ENCODE measurements around the gene PLEKHA7. TPM values are rescaled to one million over a fixed set of nuclear protein-coding genes. Genes with fewer than 3 reads are reported as not detected.

Gene PLEKHA7
- total and polyA plus RNA-seq, 2 of the 8 experiments (the other 6 are each of a cell fraction or from before 2014, with no cell fraction given): 11.4 to 25.6 TPM

DNA sequence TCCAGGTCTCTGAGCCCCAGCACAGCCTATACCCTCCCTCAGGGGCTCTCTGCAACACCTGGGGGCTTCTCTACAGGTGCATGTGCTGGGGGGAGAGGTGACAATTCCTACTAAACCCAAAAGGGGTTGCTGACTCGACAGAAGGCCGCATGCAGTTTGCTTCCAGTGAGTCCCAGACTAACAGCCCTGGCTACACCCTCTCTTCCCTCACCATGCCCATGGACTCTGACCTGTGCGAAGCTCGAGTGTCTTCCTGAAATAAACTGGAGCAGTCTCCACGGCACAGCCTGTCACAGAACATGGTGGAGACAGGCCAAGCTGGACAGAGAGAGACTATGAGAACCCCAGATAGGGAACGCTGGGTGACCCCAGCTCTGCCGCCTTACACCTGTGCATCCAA is 16.6 kb downstream of the PLEKHA7 start:
- FAIRE-seq: no peak

More for the DNA sequence above, 16.6 kb downstream of the PLEKHA7 start:
- ChIA-PET POLR2A (ENCODE audit: partially characterized antibody) (interaction anchor here (0.7 to 0.9 kb wide), 2 partner anchors 14 to 187 kb away, joined by 3 read pairs; no protein-coding TSS in a partner anchor), CTCF (ENCODE audit: partially characterized antibody) (interaction anchor here (0.7 to 1.2 kb wide), 4 partner anchors 11 to 65 kb away, joined by 3 to 6 read pairs (median 4); no protein-coding TSS in a partner anchor)
- Histone ChIP-seq H4K5ac (ENCODE audit: insufficient read length, low read depth, low read length) (no peak overlapping the region), H2BK5ac (ENCODE audit: low read depth, low read length) (no peak overlapping the region), H3K36me3 (ENCODE audit: control insufficient read depth in 2 of 4, insufficient read depth in 4 of 4, low read length in 3 of 4) (no peaks in the 10 kb centered on the region), H2BK120ac (replicated peaks; ENCODE audit: low read depth, low read length) (no peak overlapping the region), H2AFZ (ENCODE audit: low read length) (no peak overlapping the region), H3K79me2 (ENCODE audit: control insufficient read depth in 1 of 2, insufficient read depth in 2 of 2, low read length in 2 of 2) (peaks cover 3 to 36% of the 10 kb centered on the region in 2 experiments; a peak in 3 of 4 replicates), H3K27me3 (replicated peaks in 1 of 4; ENCODE audit: control insufficient read depth in 3 of 4, extremely low read depth in 1 of 4, insufficient read depth in 3 of 4, low read length in 3 of 4) (no peaks in the 10 kb centered on the region), H4K20me1 (replicated peaks in 1 of 2; ENCODE audit: control insufficient read depth in 1 of 2, insufficient read depth in 2 of 2, low read length in 2 of 2) (peaks cover 6 to 18% of the 10 kb centered on the region in 2 experiments), H3K4me1 (replicated peaks in 1 of 4; ENCODE audit: control insufficient read depth in 3 of 4, insufficient read depth in 4 of 4, low read length in 3 of 4) (no peaks in the 10 kb centered on the region; a peak in 1 of 7 replicates), H2BK15ac (ENCODE audit: low read length) (no peak overlapping the region), H2BK20ac (ENCODE audit: low read length) (no peak overlapping the region), H3K23ac (ENCODE audit: insufficient read length) (no peak overlapping the region), H3K4me3 (ENCODE audit: extremely low read depth in 1 of 4, insufficient read depth in 2 of 4, low read depth in 3 of 4, low read length in 4 of 4) (no peak overlapping the region), H3K23me2 (ENCODE audit: low read depth, low read length) (no peaks in the 10 kb centered on the region), H3K4me2 (ENCODE audit: insufficient read depth in 1 of 2, low read depth in 2 of 2, low read length in 2 of 2) (no peak overlapping the region), H3K4ac (replicated peaks; ENCODE audit: insufficient read length, low read depth, low read length) (no peak overlapping the region), H2AK5ac (ENCODE audit: low read depth, low read length) (no peak overlapping the region), H3K9ac (replicated peaks in 1 of 4; ENCODE audit: extremely low read depth in 1 of 4, low read depth in 3 of 4, low read length in 3 of 4) (no peak overlapping the region), H3K9me3 (ENCODE audit: insufficient read depth in 2 of 2, low read depth in 1 of 2, low read length in 1 of 2) (no peaks in the 10 kb centered on the region), H3K56ac (replicated peaks; ENCODE audit: insufficient read length, low read depth, low read length) (no peak overlapping the region), H4K8ac (ENCODE audit: extremely low read depth, insufficient read depth, low read length) (no peak overlapping the region), H3K18ac (ENCODE audit: extremely low read depth, low read length) (no peak overlapping the region), H3K27ac (ENCODE audit: low read depth, low read length) (no peak overlapping the region), H3K14ac (ENCODE audit: insufficient read length) (no peak overlapping the region), H3K79me1 (ENCODE audit: low read depth, low read length) (peaks cover 3% of the 10 kb centered on the region), H4K91ac (replicated peaks; ENCODE audit: insufficient read length, low read length) (no peak overlapping the region), H2BK12ac (ENCODE audit: low read depth, low read length) (no peak overlapping the region)
- no peak for TF ChIP-seq ASH2L (IDR thresholded peaks at IDR 0.05; ENCODE audit: low read length)
- TF ChIP-seq HDAC2 (IDR thresholded peaks at IDR 0.05; ENCODE audit: borderline replicate concordance in 1 of 2, low read depth in 2 of 2, low read length in 2 of 2): no peak
- TF ChIP-seq BRCA1 (IDR thresholded peaks at IDR 0.05; ENCODE audit: low read depth, low read length): no peak
- no peak for DNase-seq (ENCODE audit: low read depth in 1 of 2, low spot score in 2 of 2)
- 92% methylated on average over 5 of the region's 7 CpGs; no CpG with 5 or more reads in 1 of the 2 experiments for WGBS, 2 experiments (ENCODE audit: extremely low coverage in 1 of 2, insufficient coverage in 1 of 2, insufficient read length in 1 of 2, insufficient replicate concordance in 2 of 2, low coverage in 1 of 2, low lambda C conversion rate in 2 of 2, missing lambda C conversion rate in 1 of 2)
